K562 (cell line): ENCODE measurements around the gene CCDC28B.

ENCODE experiments used
- BRF1 ChIP-seq: IDR thresholded peaks from 3 replicates; pipeline ENCODE4 v1.6.1; 2011; ENCODE audit warnings: borderline replicate concordance, mild to moderate bottlenecking; ENCODE audit not compliant: insufficient read length; ENCODE audit errors: extremely low read depth
- EP300 ChIP-seq: IDR thresholded peaks from 2 replicates; pipeline ENCODE4 v1.6.1; 2012; ENCODE audit warnings: low read length, improper control_type of control experiment
- FOS ChIP-seq: IDR thresholded peaks from 3 replicates; pipeline ENCODE4 v1.6.1; 2011; ENCODE audit not compliant: insufficient read length; ENCODE audit errors: extremely low read depth
- HIVEP1 ChIP-seq: fragments of 250-450 bp; sonication (Bioruptor Pico); IDR thresholded peaks from 2 replicates; pipeline ENCODE4 v1.4.0; 2020; ENCODE audit warnings: mild to moderate bottlenecking
- MXI1 ChIP-seq: IDR thresholded peaks from 2 replicates; pipeline ENCODE4 v1.6.1; 2011; ENCODE audit warnings: low read depth, mild to moderate bottlenecking, improper control_type of control experiment, low read length
- SAFB2 ChIP-seq: fragments of 200-400 bp; formaldehyde crosslinking; IDR thresholded peaks from 2 replicates; pipeline ENCODE4 v1.6.1; 2018; ENCODE audit warnings: borderline replicate concordance, low read length, low read depth, moderate library complexity; ENCODE audit not compliant: severe bottlenecking
- YBX1 ChIP-seq: fragments of 450-650 bp; IDR thresholded peaks from 2 replicates; pipeline ENCODE4 v1.7.1; 2016; ENCODE audit warnings: mild to moderate bottlenecking
- ZEB2 ChIP-seq: fragments of 450-650 bp; IDR thresholded peaks from 2 replicates; pipeline ENCODE4 v1.6.1; 2016
- TF ChIP-seq, protein P1 (sequence below), 2 experiments: fragments of 450-650 bp; formaldehyde crosslinking in 1 of 2; IDR thresholded peaks; 2 replicates each; pipeline versions ENCODE4 v1.4.0 to v1.6.1; 2014 to 2020; ENCODE audit warnings: mild to moderate bottlenecking in 2 of 2, borderline replicate concordance in 1 of 2, low read depth in 1 of 2
- TF ChIP-seq, protein P2 (sequence below), 2 experiments: fragments of 450-650 bp in 1 of 2; sonication (generic) in 1 of 2; formaldehyde crosslinking in 1 of 2; IDR thresholded peaks; 2 replicates each; pipeline versions ENCODE4 v1.7.1 to v1.9.0; 2016 to 2022; ENCODE audit warnings: inconsistent platforms in 1 of 2, mild to moderate bottlenecking in 1 of 2, missing genetic modification reagents in 1 of 2
- TF ChIP-seq, protein P3 (sequence below): IDR thresholded peaks from 2 replicates; pipeline ENCODE4 v1.6.1; 2016; ENCODE audit warnings: missing genetic modification characterization, missing compliant biosample characterization

DNA sequence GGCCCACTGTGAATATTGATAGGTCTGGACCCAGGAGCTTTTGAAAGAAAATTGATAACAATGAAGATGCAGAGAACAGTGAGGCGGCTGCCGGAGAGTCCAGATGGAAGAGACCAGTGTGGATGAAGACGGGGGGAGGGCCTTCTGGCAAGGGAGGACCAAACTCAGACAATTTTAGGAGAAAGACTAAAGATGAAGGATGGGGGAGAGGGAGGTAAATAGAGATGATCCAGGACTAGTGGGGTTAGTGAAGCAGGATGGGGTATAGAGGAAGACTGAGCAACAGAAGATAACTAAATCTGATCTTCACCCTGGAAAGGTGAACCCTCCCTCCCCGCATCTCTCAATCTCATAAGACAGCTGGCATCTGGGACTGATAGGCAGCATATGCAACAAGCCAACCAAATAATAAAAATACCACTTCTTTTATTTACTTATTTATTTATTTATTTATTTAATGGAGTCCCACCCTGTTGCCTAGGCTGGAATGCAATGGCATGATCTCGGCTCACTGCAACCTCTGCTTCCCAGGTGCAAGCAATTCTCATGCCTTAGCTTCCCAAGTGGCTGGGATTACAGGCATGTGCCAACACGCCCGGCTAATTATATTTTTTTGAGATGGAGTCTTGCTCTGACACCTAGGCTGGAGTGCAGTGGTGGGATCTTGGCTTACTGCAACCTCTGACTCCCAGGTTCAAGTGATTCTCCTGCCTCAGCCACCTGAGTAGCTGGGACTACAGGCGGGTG is 32.3 kb downstream of the CCDC28B start:
- TF ChIP-seq, protein P1, sequence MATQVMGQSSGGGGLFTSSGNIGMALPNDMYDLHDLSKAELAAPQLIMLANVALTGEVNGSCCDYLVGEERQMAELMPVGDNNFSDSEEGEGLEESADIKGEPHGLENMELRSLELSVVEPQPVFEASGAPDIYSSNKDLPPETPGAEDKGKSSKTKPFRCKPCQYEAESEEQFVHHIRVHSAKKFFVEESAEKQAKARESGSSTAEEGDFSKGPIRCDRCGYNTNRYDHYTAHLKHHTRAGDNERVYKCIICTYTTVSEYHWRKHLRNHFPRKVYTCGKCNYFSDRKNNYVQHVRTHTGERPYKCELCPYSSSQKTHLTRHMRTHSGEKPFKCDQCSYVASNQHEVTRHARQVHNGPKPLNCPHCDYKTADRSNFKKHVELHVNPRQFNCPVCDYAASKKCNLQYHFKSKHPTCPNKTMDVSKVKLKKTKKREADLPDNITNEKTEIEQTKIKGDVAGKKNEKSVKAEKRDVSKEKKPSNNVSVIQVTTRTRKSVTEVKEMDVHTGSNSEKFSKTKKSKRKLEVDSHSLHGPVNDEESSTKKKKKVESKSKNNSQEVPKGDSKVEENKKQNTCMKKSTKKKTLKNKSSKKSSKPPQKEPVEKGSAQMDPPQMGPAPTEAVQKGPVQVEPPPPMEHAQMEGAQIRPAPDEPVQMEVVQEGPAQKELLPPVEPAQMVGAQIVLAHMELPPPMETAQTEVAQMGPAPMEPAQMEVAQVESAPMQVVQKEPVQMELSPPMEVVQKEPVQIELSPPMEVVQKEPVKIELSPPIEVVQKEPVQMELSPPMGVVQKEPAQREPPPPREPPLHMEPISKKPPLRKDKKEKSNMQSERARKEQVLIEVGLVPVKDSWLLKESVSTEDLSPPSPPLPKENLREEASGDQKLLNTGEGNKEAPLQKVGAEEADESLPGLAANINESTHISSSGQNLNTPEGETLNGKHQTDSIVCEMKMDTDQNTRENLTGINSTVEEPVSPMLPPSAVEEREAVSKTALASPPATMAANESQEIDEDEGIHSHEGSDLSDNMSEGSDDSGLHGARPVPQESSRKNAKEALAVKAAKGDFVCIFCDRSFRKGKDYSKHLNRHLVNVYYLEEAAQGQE (IDR thresholded peaks at IDR 0.05; ENCODE audit: borderline replicate concordance): no peak
- TF ChIP-seq, protein P1 (CRISPR knock-in tag; IDR thresholded peaks at IDR 0.05; ENCODE audit: low read depth): no peak
- TF ChIP-seq EP300 (no peak), SAFB2 (no peak), BRF1 (no peak), MXI1 (no peak), HIVEP1 (CRISPR knock-in tag) (no peak), YBX1 (no peak), FOS (no peak), ZEB2 (no peak)
- TF ChIP-seq, protein P2, sequence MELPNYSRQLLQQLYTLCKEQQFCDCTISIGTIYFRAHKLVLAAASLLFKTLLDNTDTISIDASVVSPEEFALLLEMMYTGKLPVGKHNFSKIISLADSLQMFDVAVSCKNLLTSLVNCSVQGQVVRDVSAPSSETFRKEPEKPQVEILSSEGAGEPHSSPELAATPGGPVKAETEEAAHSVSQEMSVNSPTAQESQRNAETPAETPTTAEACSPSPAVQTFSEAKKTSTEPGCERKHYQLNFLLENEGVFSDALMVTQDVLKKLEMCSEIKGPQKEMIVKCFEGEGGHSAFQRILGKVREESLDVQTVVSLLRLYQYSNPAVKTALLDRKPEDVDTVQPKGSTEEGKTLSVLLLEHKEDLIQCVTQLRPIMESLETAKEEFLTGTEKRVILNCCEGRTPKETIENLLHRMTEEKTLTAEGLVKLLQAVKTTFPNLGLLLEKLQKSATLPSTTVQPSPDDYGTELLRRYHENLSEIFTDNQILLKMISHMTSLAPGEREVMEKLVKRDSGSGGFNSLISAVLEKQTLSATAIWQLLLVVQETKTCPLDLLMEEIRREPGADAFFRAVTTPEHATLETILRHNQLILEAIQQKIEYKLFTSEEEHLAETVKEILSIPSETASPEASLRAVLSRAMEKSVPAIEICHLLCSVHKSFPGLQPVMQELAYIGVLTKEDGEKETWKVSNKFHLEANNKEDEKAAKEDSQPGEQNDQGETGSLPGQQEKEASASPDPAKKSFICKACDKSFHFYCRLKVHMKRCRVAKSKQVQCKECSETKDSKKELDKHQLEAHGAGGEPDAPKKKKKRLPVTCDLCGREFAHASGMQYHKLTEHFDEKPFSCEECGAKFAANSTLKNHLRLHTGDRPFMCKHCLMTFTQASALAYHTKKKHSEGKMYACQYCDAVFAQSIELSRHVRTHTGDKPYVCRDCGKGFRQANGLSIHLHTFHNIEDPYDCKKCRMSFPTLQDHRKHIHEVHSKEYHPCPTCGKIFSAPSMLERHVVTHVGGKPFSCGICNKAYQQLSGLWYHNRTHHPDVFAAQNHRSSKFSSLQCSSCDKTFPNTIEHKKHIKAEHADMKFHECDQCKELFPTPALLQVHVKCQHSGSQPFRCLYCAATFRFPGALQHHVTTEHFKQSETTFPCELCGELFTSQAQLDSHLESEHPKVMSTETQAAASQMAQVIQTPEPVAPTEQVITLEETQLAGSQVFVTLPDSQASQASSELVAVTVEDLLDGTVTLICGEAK (IDR thresholded peaks at IDR 0.05): no peak
- TF ChIP-seq, protein P2 (CRISPR knock-in tag; IDR thresholded peaks at IDR 0.05): no peak
- TF ChIP-seq, protein P3, sequence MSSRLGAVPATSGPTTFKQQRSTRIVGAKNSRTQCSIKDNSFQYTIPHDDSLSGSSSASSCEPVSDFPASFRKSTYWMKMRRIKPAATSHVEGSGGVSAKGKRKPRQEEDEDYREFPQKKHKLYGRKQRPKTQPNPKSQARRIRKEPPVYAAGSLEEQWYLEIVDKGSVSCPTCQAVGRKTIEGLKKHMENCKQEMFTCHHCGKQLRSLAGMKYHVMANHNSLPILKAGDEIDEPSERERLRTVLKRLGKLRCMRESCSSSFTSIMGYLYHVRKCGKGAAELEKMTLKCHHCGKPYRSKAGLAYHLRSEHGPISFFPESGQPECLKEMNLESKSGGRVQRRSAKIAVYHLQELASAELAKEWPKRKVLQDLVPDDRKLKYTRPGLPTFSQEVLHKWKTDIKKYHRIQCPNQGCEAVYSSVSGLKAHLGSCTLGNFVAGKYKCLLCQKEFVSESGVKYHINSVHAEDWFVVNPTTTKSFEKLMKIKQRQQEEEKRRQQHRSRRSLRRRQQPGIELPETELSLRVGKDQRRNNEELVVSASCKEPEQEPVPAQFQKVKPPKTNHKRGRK (tag): no peak
